ENCODE results near the gene CARNS1. TPM values are rescaled to one million over a fixed set of nuclear protein-coding genes. Genes with fewer than 3 reads are reported as not detected.

The CARNS1 gene
- total and polyA plus RNA-seq, 9 of the 15 experiments (the other 6 are each of a cell fraction or from before 2014, with no cell fraction given) = 0.01 to 0.18 (median 0.06) TPM; not detected in 3

GRCh38 chr11:67448220-67448609 is 32.7 kb downstream of the CARNS1 start (continued):
- TF ChIP-seq ZNF324 (CRISPR knock-in tag; IDR thresholded peaks at IDR 0.05) (no peak), ZBTB9 (CRISPR knock-in tag; IDR thresholded peaks at IDR 0.05) (no peak), ZNF644 (tag; IDR thresholded peaks at IDR 0.05; ENCODE audit: low read depth) (no peak)

- POLR2A ChIA-PET = interaction anchor here (0.6 to 1.3 kb wide), 5 partner anchors 10 to 15 kb away, joined by 3 to 4 read pairs (median 3); partner anchors contain the start of gene PTPRCAP
- ATAC-seq (no peak), FAIRE-seq (no peak), DNase-seq (ENCODE audit: extremely low read depth in 1 of 4, low spot score in 3 of 4) (no peak)
- H3K79me2 ChIP-seq (ENCODE audit: control insufficient read depth, insufficient read depth, low read length) = peaks cover 8% of the 10 kb centered on the region
- H3K27ac ChIP-seq (ENCODE audit: extremely low read depth, low read depth, low read length) = no peak overlapping the region
- H2AFZ ChIP-seq (ENCODE audit: low read depth, low read length) = no peak overlapping the region
- H3K9me3 ChIP-seq (replicated peaks; ENCODE audit: control insufficient read depth, insufficient read depth, low read depth, low read length) = no peaks in the 10 kb centered on the region
- H3K4me2 ChIP-seq (ENCODE audit: insufficient read depth, low read length) = no peak overlapping the region
- no peak overlapping the region for H3K9ac ChIP-seq (ENCODE audit: insufficient read depth in 1 of 2, low read depth in 2 of 2, low read length in 2 of 2)
- TF ChIP-seq C11orf30 (IDR thresholded peaks at IDR 0.05; ENCODE audit: low read depth) (peak; percentile 78), ZNF316 (IDR thresholded peaks at IDR 0.05) (peak; percentile 84), MAFK (IDR thresholded peaks at IDR 0.05; ENCODE audit: low read length) (peak; percentile 43), SPI1 (IDR thresholded peaks at IDR 0.05; ENCODE audit: borderline replicate concordance, low read depth, low read length) (peak; percentile 83), ZNF217 (CRISPR knock-in tag; IDR thresholded peaks at IDR 0.05) (no peak), MAFG (tag; conservative IDR thresholded peaks at IDR 0.05) (peak; percentile 46)
- CTCF ChIA-PET (ENCODE audit: low intra/inter-chr PET ratio) = no interaction called here
- WGBS (ENCODE audit: insufficient coverage, low coverage, missing lambda C conversion rate) = 46% methylated on average over 9 of the region's 9 CpGs
- H3K27me3 ChIP-seq (ENCODE audit: control insufficient read depth in 2 of 2, insufficient read depth in 2 of 2, low read length in 2 of 2) = no peaks in the 10 kb centered on the region
- intact Hi-C loops (cut with micrococcal nuclease) (no loop called here), in situ Hi-C loops (cut with MboI) (no loop called here)
- H3K4me1 ChIP-seq (replicated peaks in 1 of 2; ENCODE audit: control insufficient read depth in 2 of 2, insufficient read depth in 2 of 2, low read length in 2 of 2) = peaks cover 7 to 33% of the 10 kb centered on the region in 2 experiments; a peak in 4 of 5 replicates
- H3K4me3 ChIP-seq = no peak overlapping the region
- H3K36me3 ChIP-seq (ENCODE audit: control insufficient read depth, insufficient read depth, low read length) = no peaks in the 10 kb centered on the region
- H3K9me1 ChIP-seq (ENCODE audit: control insufficient read depth, insufficient read depth, low read length) = no peaks in the 10 kb centered on the region
- BruUV-seq (replicated peaks) = no TSS peak
- no peaks in the 10 kb centered on the region for H4K20me1 ChIP-seq (replicated peaks; ENCODE audit: control insufficient read depth, insufficient read depth, low read length)
Observed at GRCh38 chr11:67449116-67449844, 33.8 kb downstream of the CARNS1 start.

Measured in K562 (cell line).